Islet of Langerhans (tissue), 1 donor: ENCODE data around the gene TIFAB.

Experiments used
- FAIRE-seq: peaks from one replicate; lab custom pipeline; 2011; peaks lifted over from hg19 to GRCh38; lab: Jason Lieb, UNC

Gene TIFAB

GRCh38 chr5:135425641-135426040, 26.5 kb downstream of the TIFAB start:
- no peak for FAIRE-seq

DNA sequence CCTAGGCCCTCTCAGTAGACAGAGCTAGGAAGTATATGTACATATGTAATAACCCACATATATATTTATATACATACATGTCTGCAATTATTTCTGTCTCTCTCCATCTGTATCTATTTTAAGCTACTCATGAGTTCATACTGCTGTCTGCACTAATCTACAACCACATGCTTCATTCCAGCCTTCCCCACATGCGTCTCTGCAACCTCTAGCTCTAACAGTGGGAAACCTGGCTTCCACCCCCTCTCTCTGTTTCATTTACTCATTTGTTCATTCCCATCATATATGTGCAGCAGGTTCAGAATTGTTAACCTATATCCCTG, 28.3 kb downstream of the TIFAB start:
- no peak for FAIRE-seq

DNA sequence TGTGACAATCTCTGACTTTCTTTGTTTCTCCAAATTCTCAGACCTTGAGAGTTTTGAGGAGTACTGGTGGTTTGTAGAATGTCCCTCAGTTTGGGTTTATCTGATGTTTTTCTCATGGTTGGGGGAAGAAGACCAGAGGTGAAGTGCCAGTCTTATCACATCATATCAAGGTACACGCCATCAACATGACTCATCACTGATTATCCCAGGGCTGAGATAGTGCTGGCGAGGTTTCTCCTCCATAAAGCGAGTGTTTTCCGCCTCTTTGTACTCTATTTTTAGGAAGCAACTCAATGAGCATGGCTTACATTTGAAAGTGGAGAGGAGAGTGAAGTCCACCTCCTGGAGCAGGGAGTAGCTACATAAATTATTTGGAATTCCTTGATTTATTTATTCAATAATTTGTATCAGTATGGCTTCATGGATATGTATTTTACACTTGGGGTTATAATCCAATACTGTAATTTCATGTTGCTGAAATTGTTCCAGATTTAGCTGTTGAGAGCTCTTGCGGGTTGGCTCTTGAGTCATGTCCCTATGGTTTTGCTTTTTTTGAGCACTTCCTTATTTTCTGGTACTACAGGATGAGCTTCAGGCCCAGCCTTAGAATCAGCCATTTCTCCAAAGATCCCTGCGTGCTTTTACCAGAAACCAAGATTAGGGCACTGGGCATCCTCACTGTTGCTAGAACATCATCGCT, 28.9 kb downstream of the TIFAB start:
- FAIRE-seq, result no peak

DNA sequence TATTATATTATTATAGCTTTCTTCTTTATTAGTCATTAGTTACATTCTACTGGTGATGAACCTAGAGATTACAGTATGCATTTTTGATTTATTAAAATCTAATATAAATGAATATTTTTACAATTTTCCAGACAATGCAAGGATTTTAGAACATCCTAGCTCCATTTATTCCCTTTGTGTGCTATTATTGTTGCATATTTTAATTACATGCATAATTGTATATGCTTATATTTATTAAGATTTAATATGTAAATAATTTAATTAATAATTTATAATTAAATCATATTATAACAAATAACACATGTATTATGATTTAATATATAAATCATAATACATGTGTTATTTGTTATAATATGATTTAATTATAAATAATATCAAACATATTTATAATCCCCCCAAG, 29.7 kb downstream of the TIFAB start:
- FAIRE-seq, result no peak

- no peak for FAIRE-seq
Observed at GRCh38 chr5:135417083-135417482, 35.1 kb downstream of the TIFAB start.

- FAIRE-seq, result no peak
Observed at GRCh38 chr5:135405082-135405481, 47.1 kb downstream of the TIFAB start.

DNA sequence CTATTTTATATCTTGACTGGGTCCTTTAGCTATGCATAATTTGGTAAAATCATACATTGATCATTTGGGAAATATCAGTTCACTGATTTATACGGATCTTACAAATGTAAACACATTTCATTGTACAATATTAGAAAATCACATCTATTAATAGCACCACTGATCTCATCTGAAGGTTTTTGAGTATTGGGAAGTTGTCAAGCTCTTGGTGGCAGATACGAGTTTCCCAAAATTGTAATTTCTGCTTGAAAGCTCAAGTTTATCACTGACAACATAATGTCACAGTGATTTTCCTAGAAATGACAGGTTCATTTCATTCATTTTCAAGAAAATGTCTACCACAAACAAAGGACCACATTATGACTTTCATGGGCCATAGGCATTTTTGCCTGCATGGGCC, 50.1 kb downstream of the TIFAB start:
- FAIRE-seq, result no peak

- no peak for FAIRE-seq
Observed at GRCh38 chr5:135400866-135401265, 51.3 kb downstream of the TIFAB start.

GRCh38 chr5:135399794-135400542, 52.2 kb downstream of the TIFAB start:
- FAIRE-seq, result no peak

DNA sequence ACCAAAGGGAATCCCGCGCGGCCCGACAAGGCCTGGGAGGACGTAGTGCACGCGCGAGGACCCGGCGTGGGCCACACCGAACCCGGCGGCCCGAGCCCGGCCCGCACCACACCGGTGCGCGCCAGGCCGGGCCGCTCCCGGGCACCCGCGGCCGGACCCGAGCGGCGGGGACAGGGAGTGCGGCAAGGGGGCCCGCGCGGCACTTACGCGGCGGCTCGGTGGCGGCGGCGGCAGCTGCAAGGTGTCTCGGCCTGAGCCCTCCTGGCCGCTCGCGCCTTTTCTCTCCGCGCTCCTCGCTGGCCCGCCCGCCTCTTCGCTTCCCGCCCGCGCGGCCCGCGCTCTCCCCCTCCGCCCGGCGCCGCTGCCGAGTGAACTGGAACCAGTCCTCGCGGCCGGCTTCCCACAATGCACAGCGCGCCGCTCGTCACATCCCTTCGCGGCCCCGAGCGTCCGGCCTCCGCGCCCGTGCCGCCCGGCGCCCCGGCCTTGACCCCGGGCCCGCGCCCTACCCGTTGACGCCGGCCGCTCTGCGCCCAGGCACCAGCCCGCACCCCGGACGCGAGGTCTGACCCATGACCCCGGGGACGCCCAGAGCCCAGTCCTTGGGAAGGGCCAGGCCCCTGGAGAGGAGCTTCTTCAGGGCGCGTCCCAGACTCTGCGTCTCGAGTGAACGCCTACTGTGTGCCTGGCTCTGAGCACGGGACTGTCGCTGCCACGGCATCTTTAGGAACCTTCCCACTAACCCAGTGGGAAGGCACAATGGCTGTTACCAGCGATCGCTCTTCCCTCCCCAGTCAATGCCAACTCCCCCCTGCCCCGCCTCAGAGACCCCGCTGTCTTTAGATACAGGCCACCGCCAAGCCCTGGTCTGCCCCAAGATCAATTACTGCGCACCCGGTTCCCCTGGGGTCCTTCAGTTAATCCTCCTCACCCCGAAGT, 53.0 kb downstream of the TIFAB start, which contains the start of gene MACROH2A1:
TSS of gene MACROH2A1 (minus strand) at position 377 of the 939 bp plus-strand sequence. CDS start 10,138 bp downstream, outside the sequence.
- FAIRE-seq, result no peak

- no peak for FAIRE-seq
Observed at GRCh38 chr5:135398160-135398854, 53.8 kb downstream of the TIFAB start.
